Lower leg skin (tissue), 4 donors: ENCODE results near the gene SPATA31A6. TPM values are rescaled to one million over a fixed set of nuclear protein-coding genes. Genes with fewer than 3 reads are reported as not detected.
"Not testable (repeated sequence)": the region's sequence is repeated elsewhere in the genome, so short reads cannot be mapped to it uniquely, and the experiment has no call there.

Source experiments
- DNase-seq, 2 donors: peaks; one replicate each; pipeline ENCODE4 v3.0.0-alpha.2; 2019; ENCODE audit warnings: low spot score in 2 of 2
- H3K4me3 ChIP-seq: fragments of 200-600 bp; sonication (generic); 2 replicates; pipeline ENCODE4 v1.5.1; 2017; ENCODE audit warnings: mild to moderate bottlenecking, low read depth; ENCODE audit not compliant: poor library complexity, severe bottlenecking
- WGBS, 2 donors: methylation state at CpG; one replicate each; pipeline ENCODE4 v1.1.5; 2018; 5-methylcytosine and 5-hydroxymethylcytosine counted together
- intact Hi-C: fragments of 100-400 bp; cut with DNase I; formaldehyde crosslinking; loops from one replicate; pipeline ENCODE4 v1.15.0; 2023; ENCODE audit warnings: low total_unique reads
- total RNA-seq, 4 donors: library from RNA; depleted of rRNA; stranded (reverse); fragments of >200 nt; gene quantifications; one replicate each; pipeline ENCODE4 v1.1.0, GENCODE V29; 2016

SPATA31A6 gene
- not detected for total RNA-seq

DNA sequence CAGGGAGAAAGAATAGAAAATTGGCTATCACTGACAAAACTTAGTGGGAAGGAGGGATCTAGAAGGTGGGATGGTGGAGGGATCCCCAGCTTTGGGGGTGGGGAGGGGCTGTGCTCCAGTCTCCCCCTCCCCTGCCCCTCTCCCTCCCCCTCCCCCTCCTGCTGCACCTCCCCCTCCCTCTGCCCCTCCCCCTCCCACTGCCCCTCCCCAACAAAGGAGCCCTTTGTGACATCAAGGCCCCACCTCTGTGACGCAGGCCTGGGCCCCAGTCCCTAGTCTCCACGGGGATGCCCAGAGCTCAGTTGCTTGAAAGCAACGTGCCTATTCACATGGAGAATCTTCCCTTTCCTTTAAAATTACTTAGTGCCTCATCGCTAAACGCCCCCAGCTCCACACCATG lies at the start of gene SPATA31A6:
Gene SPATA31A6, plus strand, starts transcription at position 301 of the 400 bp plus-strand sequence. Its CDS starts 29 bp downstream, at position 330.
- H3K4me3 ChIP-seq, intact Hi-C loops, DNase-seq: not testable (repeated sequence)
- WGBS, 2 donors = 80 to 88% methylated on average over 1 to 5 of the region's 5 CpGs

GRCh38 chr9:42160299-42160698 lies 23.2 kb upstream of the SPATA31A6 start:
- intact Hi-C loops, H3K4me3 ChIP-seq, DNase-seq: not testable (repeated sequence)
- WGBS, 2 donors = 33% methylated on average over 1 of the region's 1 CpG; no CpG with 5 or more reads in 1 of the 2 donors

GRCh38 chr9:42219861-42220260 lies 36.4 kb downstream of the SPATA31A6 start:
- intact Hi-C loops, DNase-seq, H3K4me3 ChIP-seq: not testable (repeated sequence)
- WGBS, 2 donors = 50 to 53% methylated on average over 2 of the region's 2 CpGs

GRCh38 chr9:42223230-42223629 lies 39.8 kb downstream of the SPATA31A6 start:
- WGBS, 2 donors = 85 to 91% methylated on average over 9 to 10 of the region's 10 CpGs
- H3K4me3 ChIP-seq, DNase-seq, intact Hi-C loops: not testable (repeated sequence)

DNA sequence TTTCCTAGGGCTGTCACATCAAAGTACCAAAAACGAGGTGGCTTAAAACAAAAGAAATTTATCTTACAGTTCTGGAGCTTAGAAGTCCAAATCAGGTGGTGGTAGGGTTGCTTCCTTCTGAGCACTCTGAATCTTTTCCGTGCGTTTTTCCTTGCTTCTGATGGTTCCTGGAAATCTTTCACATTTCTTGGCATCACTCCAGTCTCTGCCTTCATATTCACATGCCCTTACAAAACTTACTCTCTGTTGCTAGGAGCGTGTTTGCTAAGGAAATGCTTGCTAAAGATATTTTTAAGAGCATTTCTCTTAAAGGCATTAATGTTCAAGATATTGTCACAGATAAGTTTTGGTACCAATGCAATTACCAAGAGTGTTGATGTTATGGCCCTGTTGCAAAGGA lies 49.6 kb downstream of the SPATA31A6 start:
- H3K4me3 ChIP-seq, DNase-seq, intact Hi-C loops: not testable (repeated sequence)
- WGBS, 2 donors = 28 to 29% methylated on average over 4 of the region's 4 CpGs

GRCh38 chr9:42234610-42235009 lies 51.2 kb downstream of the SPATA31A6 start:
- DNase-seq, intact Hi-C loops, H3K4me3 ChIP-seq: not testable (repeated sequence)

DNA sequence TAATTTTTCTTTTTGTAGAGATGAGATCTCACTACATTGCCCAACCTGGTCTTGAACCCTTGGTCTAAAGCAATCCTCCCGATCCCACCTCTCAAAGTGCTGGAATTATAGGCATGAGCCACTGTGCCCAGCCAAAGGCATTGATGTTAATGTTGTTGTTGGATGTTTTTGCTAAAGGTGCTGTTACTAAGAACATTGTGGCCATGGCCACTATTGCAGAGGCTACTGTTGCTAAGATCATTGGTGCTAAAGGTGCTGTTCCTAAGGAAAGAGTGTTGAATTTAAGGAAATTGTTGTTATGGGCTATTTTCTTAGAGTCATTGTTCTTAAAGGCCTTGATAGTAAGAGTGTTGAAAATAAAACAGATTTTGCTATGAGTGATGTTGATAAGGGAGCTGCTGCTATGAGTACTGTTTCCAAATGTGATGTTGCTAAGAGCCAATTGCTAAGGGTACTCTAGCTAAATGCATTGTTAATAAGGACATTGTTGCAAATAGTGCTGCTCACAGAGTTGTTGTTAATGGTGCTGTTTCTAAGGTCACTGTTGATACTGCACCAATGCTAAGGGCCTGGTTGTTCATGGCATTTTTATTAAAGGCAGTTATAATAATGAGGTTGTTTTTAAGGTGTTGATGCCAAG lies 52.0 kb downstream of the SPATA31A6 start:
- WGBS, 2 donors = no CpG with 5 or more reads among the region's 1 CpG
- intact Hi-C loops, H3K4me3 ChIP-seq, DNase-seq: not testable (repeated sequence)

DNA sequence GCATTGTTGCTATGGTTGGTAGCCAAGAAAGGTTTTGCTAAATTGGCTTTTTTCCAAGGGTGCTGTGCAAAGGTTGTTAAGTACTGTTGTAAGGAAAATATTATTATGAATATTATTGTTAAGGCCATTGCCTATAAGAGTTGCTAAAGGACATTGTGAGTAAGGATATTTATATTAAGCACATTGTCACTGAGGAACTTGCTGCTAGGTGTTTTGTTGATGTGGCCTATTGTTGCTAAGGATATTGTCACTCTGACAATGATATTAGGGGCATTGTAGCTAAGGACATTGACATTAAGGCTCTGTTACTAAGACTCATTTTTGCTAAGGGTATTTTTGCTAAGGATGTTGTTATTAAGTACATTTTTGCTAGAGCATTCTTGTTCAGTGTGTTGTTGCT lies 52.6 kb downstream of the SPATA31A6 start:
- intact Hi-C loops, H3K4me3 ChIP-seq, DNase-seq: not testable (repeated sequence)

DNA sequence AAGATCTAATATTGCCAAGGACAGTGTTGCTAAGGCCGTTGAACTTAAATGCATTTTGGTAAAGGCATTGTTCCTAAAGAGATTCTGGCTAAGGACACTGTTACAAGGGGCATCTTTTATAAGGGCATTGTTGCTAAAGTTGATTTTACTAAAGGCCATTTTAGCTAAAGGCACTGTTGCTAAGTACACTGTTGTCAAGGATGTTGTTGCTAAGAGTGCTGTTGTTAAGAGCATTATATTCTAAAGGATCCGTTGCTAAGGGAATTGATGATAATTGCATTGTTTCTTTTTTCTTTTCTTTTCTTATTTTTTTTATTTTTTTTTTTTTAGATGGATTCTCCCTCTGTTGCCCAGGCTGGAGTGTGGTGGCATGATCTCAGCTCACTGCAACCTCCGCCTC lies 53.9 kb downstream of the SPATA31A6 start:
- H3K4me3 ChIP-seq, intact Hi-C loops, DNase-seq: not testable (repeated sequence)
- WGBS, 2 donors = 93 to 94% methylated on average over 3 of the region's 3 CpGs

DNA sequence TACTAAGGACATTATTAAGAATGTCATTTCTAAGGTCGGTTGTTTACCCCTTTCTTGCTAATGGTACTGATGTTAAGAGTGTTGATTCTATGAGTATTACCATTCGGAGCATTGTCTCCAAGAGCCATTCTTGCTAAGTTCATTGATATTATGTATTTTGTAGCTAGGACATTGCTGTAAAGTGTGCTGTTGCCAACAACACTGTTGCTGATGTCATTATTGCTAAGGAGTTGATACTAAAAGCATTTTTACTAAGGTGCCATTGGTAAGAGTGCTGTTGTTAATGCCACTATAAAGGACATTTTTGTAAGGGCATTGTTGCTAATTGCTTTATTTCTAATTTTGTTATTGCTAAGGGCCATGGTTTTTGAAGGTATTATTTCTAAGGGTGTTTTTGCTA lies 55.4 kb downstream of the SPATA31A6 start:
- H3K4me3 ChIP-seq, DNase-seq, intact Hi-C loops: not testable (repeated sequence)
- 87 to 93% methylated on average over 2 of the region's 2 CpGs for WGBS, 2 donors

Other genes starting within 250 kb of the SPATA31A6 start
- gene CNTNAP3B, start 54.2 kb upstream of the SPATA31A6 start, total RNA-seq = 10 to 100 TPM in 3 of 4 donors, 1 to 10 TPM in 1; 6.4 to 23.4 (median 19.2) TPM